ENCODE results near the gene RAB13. TPM values are rescaled to one million over a fixed set of nuclear protein-coding genes. Genes with fewer than 3 reads are reported as not detected.
"Not testable (repeated sequence)": the region's sequence is repeated elsewhere in the genome, so short reads cannot be mapped to it uniquely, and the experiment has no call there.

RAB13 gene
- polyA plus RNA-seq (2014; cell fraction: cytosol; rRNA removed), result 10.9 and 17.7 TPM in 2 replicates
- 3.0 and 7.0 TPM in 2 replicates for polyA plus RNA-seq (2014; cell fraction: nucleus; rRNA removed)

DNA sequence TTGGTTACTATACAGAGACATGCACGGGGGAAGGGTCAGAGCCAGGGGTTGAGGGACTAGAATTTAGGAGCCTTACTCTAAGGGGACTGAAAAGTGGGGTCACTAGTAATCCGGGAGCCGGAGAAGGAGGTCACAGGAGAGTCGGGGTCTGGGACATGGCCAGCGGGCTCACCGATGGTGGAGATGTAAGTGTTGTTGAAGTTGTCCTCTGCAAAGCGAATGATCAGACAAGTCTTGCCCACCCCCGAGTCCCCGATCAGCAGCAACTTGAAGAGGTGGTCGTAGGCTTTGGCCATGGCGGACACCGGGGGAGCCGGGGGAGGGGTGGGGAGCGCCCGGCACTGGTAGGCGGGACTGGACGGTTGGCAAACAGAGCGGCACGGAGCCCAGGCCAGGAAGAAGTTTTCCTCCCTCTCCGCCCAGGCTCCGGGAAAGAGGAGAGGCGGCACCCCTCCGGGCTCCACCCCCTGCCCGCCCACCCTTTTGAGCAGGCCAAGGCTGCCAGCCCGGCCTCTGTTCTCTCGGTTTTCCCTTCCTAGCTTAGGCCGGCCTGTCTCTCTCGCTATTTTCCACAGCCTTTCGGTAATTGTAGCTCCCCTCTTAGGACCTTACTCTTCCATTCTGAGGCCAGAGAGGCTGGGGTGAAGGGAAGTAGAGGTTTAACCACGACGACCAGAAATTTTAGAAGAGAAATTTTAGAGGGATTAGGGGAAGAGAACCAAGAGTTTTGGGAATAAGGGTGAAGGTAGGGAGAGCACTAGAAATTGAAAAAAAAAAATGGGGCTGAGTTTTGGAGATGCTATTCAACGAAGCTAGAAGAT, at the start of gene RAB13:
TSS of gene RAB13 (minus strand) at position 399 of the 821 bp plus-strand sequence. CDS start at position 296, 103 bp downstream.
- DNase-seq (ENCODE audit: low spot score), result peak; percentile 86

- DNase-seq (ENCODE audit: low spot score), result not testable (repeated sequence)
These were observed 47.6 kb upstream of the RAB13 start for GRCh38 chr1:154033697-154034096.

GRCh38 chr1:154019940-154020339, 33.8 kb upstream of the RAB13 start:
- no peak for DNase-seq (ENCODE audit: low spot score)

DNA sequence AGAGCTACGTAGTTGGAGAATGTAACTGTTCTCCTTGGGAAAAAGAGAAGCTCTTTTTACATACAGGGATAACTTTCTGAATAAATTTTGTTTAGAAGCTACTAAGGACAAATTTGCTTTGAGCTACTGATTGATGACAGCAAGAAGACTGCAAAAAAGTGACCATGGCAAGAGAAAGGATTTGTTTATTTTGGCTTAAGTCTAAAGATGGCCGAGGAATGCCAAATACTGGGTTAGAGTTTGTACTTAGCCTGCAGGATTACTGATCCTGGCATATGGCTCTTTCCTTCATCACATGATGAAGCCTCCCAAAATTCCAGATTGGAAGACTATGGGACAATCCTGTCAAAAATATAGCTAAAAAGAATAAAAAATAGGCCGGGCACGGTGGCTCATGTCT, 33.1 kb upstream of the RAB13 start:
- no peak for DNase-seq (ENCODE audit: low spot score)

DNA sequence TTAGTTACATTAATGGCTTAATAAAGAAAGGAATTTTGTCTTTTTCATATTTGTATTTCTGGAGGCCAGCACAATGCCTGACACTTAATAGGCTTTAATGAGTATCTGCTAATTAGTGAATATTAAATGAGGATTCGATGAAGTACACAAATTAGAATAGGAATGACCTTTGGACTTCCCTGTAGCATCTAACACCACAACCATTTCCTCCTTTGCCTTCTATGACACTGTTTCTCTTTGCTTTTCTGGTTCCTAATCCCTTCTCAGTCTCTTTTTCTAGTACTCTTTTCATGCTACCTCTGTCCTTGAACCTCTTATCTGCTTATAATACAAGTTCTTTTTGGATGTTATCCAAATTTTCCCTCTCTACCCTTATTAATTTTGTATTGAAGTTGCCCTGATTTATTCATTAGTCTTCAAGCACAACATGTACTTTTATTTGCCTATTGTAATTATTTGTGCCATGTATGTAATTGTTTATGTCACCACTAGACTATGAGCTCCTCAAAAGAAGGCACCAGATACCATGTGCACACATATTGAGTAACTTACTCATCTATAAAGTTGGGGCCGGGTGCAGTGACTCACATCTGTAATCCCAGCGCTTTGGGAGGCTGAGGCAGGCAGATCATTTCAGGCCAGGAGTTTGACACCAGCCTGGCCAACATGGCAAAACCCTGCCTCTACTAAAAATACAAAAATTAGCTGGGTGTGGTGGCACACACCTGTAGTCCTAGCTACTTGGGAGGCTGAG, 28.2 kb upstream of the RAB13 start:
- DNase-seq (ENCODE audit: low spot score), result no peak

GRCh38 chr1:154012543-154012942, 26.4 kb upstream of the RAB13 start:
- not testable (repeated sequence) for DNase-seq (ENCODE audit: low spot score)

- DNase-seq (ENCODE audit: low spot score), result no peak
These were observed 26.0 kb upstream of the RAB13 start for GRCh38 chr1:154012129-154012528.

- DNase-seq (ENCODE audit: low spot score), result no peak
These were observed 20.0 kb upstream of the RAB13 start for GRCh38 chr1:154006136-154006535.

- DNase-seq (ENCODE audit: low spot score), result no peak
These were observed 14.3 kb upstream of the RAB13 start for GRCh38 chr1:154000420-154000819.

DNA sequence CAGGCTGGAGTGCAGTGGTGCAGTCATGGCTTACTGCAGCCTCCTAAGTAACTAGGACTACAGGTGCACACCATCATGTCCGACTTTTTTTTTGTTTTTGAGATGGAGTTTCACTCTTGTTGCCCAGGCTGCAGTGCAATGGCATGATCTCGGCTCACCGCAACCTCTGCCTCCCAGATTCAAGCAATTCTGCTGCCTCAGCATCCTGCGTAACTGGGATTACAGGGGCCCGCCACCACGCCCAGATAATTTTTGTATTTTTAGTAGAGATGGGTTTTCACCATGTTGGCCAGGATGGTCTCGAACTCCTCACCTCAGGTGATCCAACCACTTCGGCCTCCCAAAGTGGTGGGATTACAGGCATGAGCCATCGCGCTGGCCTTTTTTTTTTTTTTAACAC, 10.7 kb upstream of the RAB13 start:
- DNase-seq (ENCODE audit: low spot score), result not testable (repeated sequence)

DNA sequence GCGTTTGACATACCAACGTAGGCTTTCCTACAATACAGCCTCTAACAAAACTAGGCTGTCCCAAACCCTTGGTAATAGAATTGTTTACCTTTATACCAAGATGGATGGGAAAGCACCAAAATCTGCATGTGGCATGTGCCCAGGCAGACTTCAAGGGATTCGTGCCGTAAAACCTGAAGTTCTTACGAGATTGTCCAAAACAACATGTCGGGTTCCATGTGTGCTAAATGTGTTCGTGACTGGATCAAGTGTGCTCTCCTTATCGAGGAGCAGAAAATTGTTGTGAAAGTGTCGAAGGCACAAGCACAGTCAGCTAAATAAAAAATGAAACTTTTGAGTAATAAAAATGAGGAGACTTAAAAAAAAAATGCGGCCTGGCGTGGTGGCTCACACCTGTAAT, 9.5 kb upstream of the RAB13 start:
- DNase-seq (ENCODE audit: low spot score), result no peak

DNA sequence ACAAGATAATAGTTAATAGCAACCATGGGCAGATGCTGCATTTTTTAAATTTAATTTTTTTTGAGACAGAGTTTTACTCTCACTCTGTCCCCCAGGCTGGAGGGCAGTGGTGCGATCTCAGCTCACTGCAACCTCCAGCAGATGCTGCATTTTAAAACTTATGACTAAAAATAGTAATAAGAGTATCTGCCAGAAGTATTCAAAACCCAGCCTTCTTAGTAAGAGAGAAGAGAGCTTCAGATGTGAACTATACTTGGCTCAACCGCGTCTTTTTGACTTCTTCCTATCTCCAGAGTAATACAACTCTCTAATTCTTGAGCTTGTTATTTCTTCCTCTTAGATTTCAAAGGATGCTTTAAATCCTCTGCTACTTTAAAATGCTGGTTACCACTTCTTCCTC, 9.1 kb upstream of the RAB13 start:
- no peak for DNase-seq (ENCODE audit: low spot score)

DNA sequence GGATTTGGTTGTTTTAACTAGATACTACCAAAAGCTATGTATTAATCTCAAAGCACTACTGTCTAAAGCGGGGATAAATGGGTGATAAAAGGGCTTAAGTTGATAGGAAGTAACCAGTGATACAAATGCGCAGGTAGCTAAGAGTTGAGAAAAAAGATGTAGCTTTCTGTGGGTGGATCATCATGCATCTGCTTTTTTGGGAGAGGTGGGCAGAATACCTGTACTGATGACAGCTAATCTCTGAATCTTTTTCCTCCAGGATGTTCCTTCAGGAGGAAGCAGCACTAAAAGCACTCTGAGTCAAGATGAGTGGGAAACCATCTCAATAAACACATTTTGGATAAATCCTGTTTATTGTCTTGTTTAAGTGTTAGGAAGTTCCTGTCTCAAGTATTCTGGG, 5.7 kb upstream of the RAB13 start:
- DNase-seq (ENCODE audit: low spot score), result no peak

- DNase-seq (ENCODE audit: low spot score), result no peak
These were observed 5.1 kb upstream of the RAB13 start for GRCh38 chr1:153991151-153991630.

DNA sequence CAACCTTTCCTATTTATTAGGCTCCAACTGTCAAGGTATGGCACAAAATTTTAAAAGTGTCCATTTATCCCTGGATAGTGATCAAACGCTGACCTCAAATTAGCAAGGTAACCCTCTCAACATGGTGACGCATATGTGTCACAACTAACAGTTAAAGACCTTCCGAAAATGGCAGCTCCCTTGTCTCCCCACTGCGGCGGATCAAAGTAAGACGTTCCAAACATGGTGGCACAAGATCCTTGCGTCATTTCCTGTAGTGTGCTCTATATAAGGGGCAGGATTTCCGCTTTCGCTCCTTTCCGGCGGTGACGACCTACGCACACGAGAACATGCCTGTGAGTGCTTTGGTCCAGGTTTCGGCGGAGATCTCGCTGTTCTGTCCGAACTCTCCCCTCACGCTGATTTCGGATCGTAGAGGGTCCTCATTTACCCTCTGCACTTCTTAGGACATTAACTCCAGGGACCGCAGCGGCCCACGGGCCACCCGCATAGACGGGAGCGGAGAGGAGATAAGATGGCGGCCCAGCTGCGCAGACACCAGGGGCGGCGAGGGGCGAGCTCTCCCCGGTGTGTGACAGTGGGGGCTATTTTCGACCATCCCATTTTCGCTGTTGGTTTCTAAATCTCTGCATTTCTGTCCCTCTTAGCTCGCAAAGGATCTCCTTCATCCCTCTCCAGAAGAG, 4.5 kb upstream of the RAB13 start, which contains the start of gene RPS27:
TSS of gene RPS27 (plus strand) at position 295 of the 683 bp plus-strand sequence. CDS start at position 330, 35 bp downstream.
- peak; percentile 99 for DNase-seq (ENCODE audit: low spot score)

DNA sequence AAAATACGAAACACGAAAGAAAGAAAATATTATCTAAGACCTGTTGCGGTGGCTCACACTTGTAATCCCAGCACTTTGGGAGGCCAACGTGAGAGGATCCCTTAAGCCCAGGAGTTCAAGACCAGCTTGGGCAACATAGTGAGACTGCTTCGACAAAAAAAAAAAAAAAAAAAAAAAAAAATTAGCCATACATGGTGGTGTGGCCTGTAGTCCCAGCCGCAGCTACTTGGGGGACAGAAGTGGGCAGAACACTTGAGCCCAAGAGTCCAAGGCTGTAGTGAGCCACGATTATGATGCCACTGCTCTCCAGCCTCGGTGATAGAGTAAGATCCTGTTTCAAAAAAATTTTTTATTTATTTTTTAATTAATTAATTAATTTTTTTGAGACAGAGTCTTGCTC, 1.5 kb upstream of the RAB13 start:
- no peak for DNase-seq (ENCODE audit: low spot score)

DNA sequence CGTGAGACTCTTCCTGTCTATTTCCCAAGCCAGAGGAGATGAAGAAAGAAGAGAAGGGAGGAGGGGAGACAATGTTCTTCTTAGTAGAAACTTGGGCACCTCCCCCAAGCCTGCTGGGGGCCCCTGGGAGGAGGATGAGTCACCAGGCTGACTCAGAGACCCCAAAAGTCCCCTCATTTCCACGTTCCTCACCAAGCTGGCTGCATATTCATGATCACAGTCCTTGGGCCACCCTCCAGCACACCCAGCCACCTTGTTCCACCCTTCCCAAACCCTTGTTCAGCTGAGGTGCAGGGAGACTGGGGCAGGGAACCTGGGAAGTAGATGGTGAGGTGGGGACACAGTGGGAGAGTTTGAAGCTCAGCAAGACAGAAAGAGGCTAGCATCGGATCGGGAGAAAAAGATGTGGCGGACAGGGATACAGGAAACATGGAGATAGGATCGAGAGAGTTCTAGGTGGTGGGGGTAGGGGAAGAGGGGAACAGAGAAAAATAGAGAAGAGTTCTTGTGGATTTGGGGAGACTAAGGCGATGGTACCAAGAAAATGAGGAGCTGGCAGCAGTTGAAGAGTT, 712 bp downstream of the RAB13 start:
- DNase-seq (ENCODE audit: low spot score), result no peak

GRCh38 chr1:153984123-153984894, 1.8 kb downstream of the RAB13 start:
- DNase-seq (ENCODE audit: low spot score), result no peak

DNA sequence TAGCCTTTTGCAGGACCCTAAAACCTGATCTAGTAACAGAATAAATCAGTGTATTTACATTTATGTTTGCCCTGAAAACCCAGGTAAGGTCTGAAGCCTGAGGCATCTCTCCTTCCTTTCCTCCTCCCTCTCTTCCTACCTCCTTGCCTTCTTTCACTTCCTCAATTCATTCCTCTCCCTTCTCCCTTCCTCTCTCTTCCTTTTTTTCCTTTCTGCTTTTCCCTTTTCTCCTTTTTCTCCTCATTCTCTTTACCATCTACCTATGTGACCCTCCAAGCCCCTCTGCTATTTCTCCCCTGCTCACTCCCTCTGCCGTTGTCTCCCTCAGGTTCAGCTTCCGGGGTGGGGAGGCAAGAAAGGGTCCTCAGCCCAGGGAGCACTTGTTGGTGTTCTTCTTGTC, 4.4 kb downstream of the RAB13 start:
- DNase-seq (ENCODE audit: low spot score), result not testable (repeated sequence)

GRCh38 chr1:153979091-153979490, 7.0 kb downstream of the RAB13 start:
- DNase-seq (ENCODE audit: low spot score), result not testable (repeated sequence)

Measured in SK-N-DZ (cell line).